GM12872 (cell line): Measurements from ENCODE around the gene ATF1.

Source experiments
- CTCF ChIP-seq: IDR thresholded peaks from 3 replicates; pipeline ENCODE4 v1.5.1; 2011; ENCODE audit warnings: low read depth, mild to moderate bottlenecking, low read length, moderate library complexity; ENCODE audit not compliant: insufficient read depth

ATF1 gene

GRCh38 chr12:50727466-50727865, 36.4 kb upstream of the ATF1 start:
- no peak for TF ChIP-seq CTCF

GRCh38 chr12:50728417-50728816, 35.5 kb upstream of the ATF1 start:
- TF ChIP-seq CTCF: no peak

GRCh38 chr12:50728841-50729240, 35.1 kb upstream of the ATF1 start:
- TF ChIP-seq CTCF: no peak

GRCh38 chr12:50732591-50732990, 31.3 kb upstream of the ATF1 start:
- TF ChIP-seq CTCF: no peak

- no peak for TF ChIP-seq CTCF
These were observed 30.2 kb upstream of the ATF1 start for GRCh38 chr12:50733706-50734105.

- TF ChIP-seq CTCF: peak; percentile 78
These were observed 29.3 kb upstream of the ATF1 start for GRCh38 chr12:50734409-50735263.

- TF ChIP-seq CTCF: no peak
These were observed 24.3 kb upstream of the ATF1 start for GRCh38 chr12:50739611-50740010.
